CD4-positive, alpha-beta T cell treated with Interleukin-12 subunit alpha and Interleukin-12 subunit beta, for 1 hour (primary cell): Measurements from ENCODE around the gene ZNF469.

ENCODE experiments used
- DNase-seq: peaks from one replicate; pipeline ENCODE4 v3.0.0-alpha.2; 2020

Gene ZNF469

GRCh38 chr16:88430185-88430523 lies 47.4 kb downstream of the ZNF469 start:
- no peak for DNase-seq

DNA sequence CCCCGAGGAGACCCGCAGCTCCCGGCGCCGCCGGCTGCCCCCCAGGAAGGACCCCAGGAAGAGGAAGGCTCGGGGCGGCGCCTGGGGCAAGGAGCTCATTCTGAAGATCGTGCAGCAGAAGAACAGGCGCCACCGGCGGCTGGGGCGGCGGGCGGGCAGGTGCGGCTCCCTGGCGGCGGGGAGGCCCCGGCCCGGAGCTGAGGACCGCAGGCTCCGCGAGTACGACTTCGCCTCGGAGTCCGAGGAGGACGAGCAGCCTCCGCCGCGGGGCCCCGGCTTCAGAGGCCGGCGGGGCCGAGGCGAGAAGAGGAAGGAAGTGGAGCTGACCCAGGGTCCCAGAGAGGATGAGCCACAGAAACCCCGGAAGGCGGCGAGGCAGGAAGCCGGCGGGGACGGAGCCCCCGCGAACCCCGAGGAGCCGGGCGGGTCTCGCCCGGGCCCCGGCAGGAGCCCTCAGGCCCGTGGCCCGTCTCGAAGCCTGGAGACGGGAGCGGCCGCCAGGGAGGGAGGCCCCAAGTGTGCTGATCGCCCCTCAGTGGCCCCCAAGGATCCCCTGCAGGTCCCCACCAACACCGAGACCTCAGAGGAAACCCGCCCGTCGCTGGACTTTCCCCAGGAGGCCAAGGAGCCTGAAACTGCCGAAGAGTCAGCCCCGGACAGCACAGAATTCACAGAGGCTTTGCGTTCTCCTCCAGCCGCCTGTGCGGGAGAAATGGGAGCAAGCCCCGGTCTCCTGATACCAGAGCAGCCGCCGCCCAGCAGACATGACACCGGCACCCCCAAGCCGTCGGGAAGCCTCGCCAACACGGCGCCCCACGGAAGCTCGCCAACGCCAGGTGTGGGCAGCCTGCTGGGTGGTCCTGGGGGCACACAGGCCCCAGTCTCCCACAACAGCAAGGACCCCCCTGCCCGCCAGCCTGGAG lies 48.0 kb downstream of the ZNF469 start:
- DNase-seq: peak; percentile 37

DNA sequence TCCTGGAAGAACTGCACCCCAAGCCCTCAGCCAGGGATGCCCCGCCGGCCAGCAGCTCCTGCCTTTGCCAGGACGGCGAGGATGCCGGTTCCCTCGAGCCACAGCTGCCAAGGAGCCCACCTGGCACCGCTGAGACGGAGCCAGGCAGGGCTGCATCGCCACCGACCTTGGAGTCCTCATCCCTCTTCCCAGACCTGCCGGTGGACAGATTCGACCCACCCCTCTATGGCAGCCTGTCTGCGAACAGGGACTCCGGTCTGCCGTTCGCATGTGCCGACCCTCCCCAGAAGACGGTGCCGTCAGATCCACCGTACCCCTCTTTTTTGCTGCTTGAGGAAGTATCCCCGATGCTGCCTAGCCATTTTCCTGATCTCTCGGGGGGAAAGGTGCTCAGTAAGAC lies 48.9 kb downstream of the ZNF469 start:
- no peak for DNase-seq

GRCh38 chr16:88432174-88432573 lies 49.4 kb downstream of the ZNF469 start:
- DNase-seq: no peak
